Epithelial cell of umbilical artery (primary cell): ENCODE data around the gene SMIM28. TPM values are rescaled to one million over a fixed set of nuclear protein-coding genes. Genes with fewer than 3 reads are reported as not detected.

ENCODE experiments used
- total RNA-seq: library from RNA; depleted of rRNA; stranded (reverse); fragments of >200 nt; gene quantifications from 2 replicates; pipeline ENCODE4 v1.2.3, GENCODE V29; 2014

SMIM28 gene
- not detected in 2 replicates for total RNA-seq

DNA sequence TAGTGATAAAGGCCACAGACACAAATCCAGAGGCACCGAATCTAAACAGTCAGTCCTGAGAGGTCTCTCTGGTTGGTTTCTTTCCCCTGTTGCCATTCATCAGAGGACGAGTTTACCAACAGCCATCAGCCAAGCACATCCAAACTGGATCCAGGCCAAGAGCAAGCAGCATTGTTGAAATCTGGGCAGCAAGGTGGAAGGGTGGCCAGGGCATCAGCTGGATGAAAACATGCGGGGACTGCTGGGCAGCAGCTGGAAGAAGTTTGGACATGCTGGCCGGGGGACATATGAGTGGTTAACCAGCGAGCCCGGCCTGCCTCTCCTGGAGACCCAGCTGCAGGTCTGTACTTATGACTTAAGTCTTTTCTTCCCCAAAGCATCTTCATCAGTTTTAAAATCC lies at the start of gene SMIM28:
SMIM28 (plus strand) TSS at position 62 of the 400 bp plus-strand sequence; CDS start at position 230, 168 bp downstream.

DNA sequence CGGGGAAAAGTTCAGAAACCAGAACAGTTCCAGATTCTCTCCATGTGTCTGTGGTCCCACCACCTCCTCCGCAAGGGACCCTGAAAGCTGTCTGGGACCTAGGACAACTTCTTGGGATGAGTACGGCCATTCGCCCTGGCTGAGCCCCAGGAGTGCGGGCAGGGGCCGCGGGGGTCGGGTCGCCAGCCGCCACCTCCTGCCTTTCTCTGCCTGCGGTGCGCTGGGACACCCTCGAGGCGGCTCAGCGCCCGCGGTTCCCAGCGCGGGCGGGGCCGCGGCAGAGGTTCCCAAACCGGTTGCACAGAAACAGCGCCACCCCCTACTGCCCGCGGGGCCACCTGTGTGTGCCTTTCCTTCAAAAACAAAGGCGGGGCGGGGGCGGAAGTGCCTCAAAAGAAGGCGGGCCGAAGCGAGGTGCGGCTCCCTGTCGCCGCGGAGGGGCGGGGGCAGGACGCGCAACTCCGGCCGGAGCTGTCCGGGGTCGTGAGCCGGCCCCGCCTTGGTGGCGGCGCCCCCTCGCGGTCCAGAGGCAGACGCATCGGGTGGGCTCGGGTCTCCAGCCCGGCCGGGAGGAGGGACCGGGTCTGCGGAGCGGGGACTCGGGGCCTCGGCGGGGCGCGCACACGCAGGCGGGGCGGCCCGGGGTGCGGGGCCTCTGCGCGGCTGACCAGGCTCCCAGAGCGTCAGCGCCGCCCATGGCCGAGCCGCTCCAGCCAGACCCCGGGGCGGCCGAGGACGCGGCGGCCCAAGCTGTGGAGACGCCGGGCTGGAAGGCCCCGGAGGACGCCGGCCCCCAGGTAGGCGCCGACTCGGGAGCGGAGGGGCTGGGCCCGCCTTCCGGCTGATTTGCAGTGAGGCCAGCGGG lies 26.3 kb downstream of the SMIM28 start, which contains the start of gene HEBP2:
HEBP2 (plus strand) TSS at position 423 of the 865 bp plus-strand sequence; CDS start at position 696, 273 bp downstream.

Other genes with a start within 250 kb of the SMIM28 start
- 2.3 and 3.5 TPM in 2 replicates for gene ARFGEF3, start 216.0 kb upstream of the SMIM28 start, total RNA-seq
- gene PBOV1, start 159.4 kb upstream of the SMIM28 start, total RNA-seq: not detected in 2 replicates
- 17.2 and 47.7 TPM in 2 replicates for gene HEBP2, start 26.3 kb downstream of the SMIM28 start, total RNA-seq
- gene NHSL1, start 121.6 kb downstream of the SMIM28 start, total RNA-seq: 18.7 and 22.7 TPM in 2 replicates